NK-92 treated with Interleukin-12 subunit alpha and Interleukin-12 subunit beta, amount 100 ng/mL, for 24 hours (cell line): ENCODE data around the gene ATG7.
"Not testable (repeated sequence)": the region's sequence is repeated elsewhere in the genome, so short reads cannot be mapped to it uniquely, and the experiment has no call there.

Experiments
- DNase-seq: peaks from one replicate; lab custom pipeline; 2025; lab: John Stamatoyannopoulos, UW

Gene ATG7

GRCh38 chr3:11591391-11592282, 319.4 kb downstream of the ATG7 start:
- no peak for DNase-seq

- no peak for DNase-seq
These were observed 320.5 kb downstream of the ATG7 start for GRCh38 chr3:11592445-11593298.

GRCh38 chr3:11593318-11594034, 321.3 kb downstream of the ATG7 start:
- DNase-seq: no peak

GRCh38 chr3:11595024-11595423, 322.8 kb downstream of the ATG7 start:
- DNase-seq: not testable (repeated sequence)

GRCh38 chr3:11596387-11596786, 324.2 kb downstream of the ATG7 start:
- DNase-seq: no peak

GRCh38 chr3:11600501-11601282, 328.5 kb downstream of the ATG7 start:
- no peak for DNase-seq

GRCh38 chr3:11601446-11602238, 329.4 kb downstream of the ATG7 start:
- DNase-seq: peak; percentile 8

GRCh38 chr3:11602239-11602840, 330.1 kb downstream of the ATG7 start:
- no peak for DNase-seq

- no peak for DNase-seq
These were observed 330.8 kb downstream of the ATG7 start for GRCh38 chr3:11602886-11603527.

GRCh38 chr3:11603628-11604027, 331.4 kb downstream of the ATG7 start:
- no peak for DNase-seq

- DNase-seq: no peak
These were observed 332.1 kb downstream of the ATG7 start for GRCh38 chr3:11604139-11604892.

GRCh38 chr3:11605398-11605797, 333.2 kb downstream of the ATG7 start:
- DNase-seq: no peak

- no peak for DNase-seq
These were observed 334.0 kb downstream of the ATG7 start for GRCh38 chr3:11606090-11606784.

- DNase-seq: no peak
These were observed 334.8 kb downstream of the ATG7 start for GRCh38 chr3:11606865-11607440.
